NB4 (cell line): ENCODE results near the gene CMKLR1.

Experiments
- CTCF ChIP-seq: IDR thresholded peaks from one replicate; pipeline ENCODE4 v1.5.1; 2012; ENCODE audit warnings: low read depth, low read length
- MAX ChIP-seq: IDR thresholded peaks from 2 replicates; pipeline ENCODE4 v1.6.1; 2011; ENCODE audit warnings: low read depth, low read length
- POLR2A ChIP-seq: IDR thresholded peaks from 2 replicates; pipeline ENCODE4 v1.6.1; 2011; ENCODE audit warnings: mild to moderate bottlenecking; ENCODE audit not compliant: insufficient read length; ENCODE audit errors: extremely low read depth

- no peak for TF ChIP-seq CTCF
- no peak for TF ChIP-seq POLR2A
- no peak for TF ChIP-seq MAX
Measured at GRCh38 chr12:108287227-108287626, 51.9 kb downstream of the CMKLR1 start.
